Nephron (organoid): Measurements from ENCODE around the gene GABRG3.
A peak's percentile ranks its signal among the peaks of the same experiment; 100 is the strongest.
"Not testable (repeated sequence)": the region's sequence is repeated elsewhere in the genome, so short reads cannot be mapped to it uniquely, and the experiment has no call there.

Source experiments
- H3K27ac Mint-ChIP-seq, 3 experiments: 2 replicates each; pipeline ENCODE4 v1.8.0; 2020; ENCODE audit warnings: mixed read lengths in 3 of 3, mild to moderate bottlenecking in 2 of 3, moderate library complexity in 1 of 3
- H3K27me3 Mint-ChIP-seq: 2 replicates; pipeline ENCODE4 v1.8.0; 2021; ENCODE audit warnings: low read depth, mild to moderate bottlenecking, moderate library complexity, mixed read lengths
- H3K36me3 Mint-ChIP-seq: 2 replicates; pipeline ENCODE4 v1.8.0; 2020; ENCODE audit warnings: low read depth, mixed read lengths
- H3K4me1 Mint-ChIP-seq: 2 replicates; pipeline ENCODE4 v1.8.0; 2020; ENCODE audit warnings: mixed read lengths
- H3K4me3 Mint-ChIP-seq, 3 experiments: 2 replicates each; pipeline ENCODE4 v1.8.0; 2020; ENCODE audit warnings: mild to moderate bottlenecking in 3 of 3, mixed read lengths in 3 of 3, moderate library complexity in 2 of 3
- H3K9me3 Mint-ChIP-seq: 2 replicates; pipeline ENCODE4 v1.8.0; 2020; ENCODE audit warnings: mixed read lengths
- CTCF ChIP-seq, 3 experiments: fragments of 200-600 bp; sonication (generic); IDR thresholded peaks; one replicate each; pipeline ENCODE4 v1.5.0; 2021; ENCODE audit warnings: antibody characterized with exemption in 3 of 3; ENCODE audit not compliant: unreplicated experiment in 3 of 3

GABRG3 gene

GRCh38 chr15:27361438-27361837 lies 390.5 kb downstream of the GABRG3 start:
- peak overlapping the region in 1 of 3 experiments; percentile 14 for H3K27ac Mint-ChIP-seq
- no peak for TF ChIP-seq CTCF (IDR thresholded peaks at IDR 0.05; ENCODE audit: unreplicated experiment in 3 of 3)
- no peak overlapping the region for H3K4me3 Mint-ChIP-seq
- no peaks in the 10 kb centered on the region for H3K9me3 Mint-ChIP-seq
- H3K4me1 Mint-ChIP-seq = no peaks in the 10 kb centered on the region
- H3K36me3 Mint-ChIP-seq = no peaks in the 10 kb centered on the region
- H3K27me3 Mint-ChIP-seq = no peaks in the 10 kb centered on the region

GRCh38 chr15:27365456-27365855 lies 394.5 kb downstream of the GABRG3 start:
- Mint-ChIP-seq H3K36me3 (no peaks in the 10 kb centered on the region), H3K27me3 (peaks cover 6% of the 10 kb centered on the region), H3K4me3 (no peak overlapping the region), H3K9me3 (no peaks in the 10 kb centered on the region), H3K27ac (peak overlapping the region in 1 of 3 experiments; percentile 1), H3K4me1 (no peaks in the 10 kb centered on the region)
- TF ChIP-seq CTCF (IDR thresholded peaks at IDR 0.05; ENCODE audit: unreplicated experiment in 3 of 3) = no peak

DNA sequence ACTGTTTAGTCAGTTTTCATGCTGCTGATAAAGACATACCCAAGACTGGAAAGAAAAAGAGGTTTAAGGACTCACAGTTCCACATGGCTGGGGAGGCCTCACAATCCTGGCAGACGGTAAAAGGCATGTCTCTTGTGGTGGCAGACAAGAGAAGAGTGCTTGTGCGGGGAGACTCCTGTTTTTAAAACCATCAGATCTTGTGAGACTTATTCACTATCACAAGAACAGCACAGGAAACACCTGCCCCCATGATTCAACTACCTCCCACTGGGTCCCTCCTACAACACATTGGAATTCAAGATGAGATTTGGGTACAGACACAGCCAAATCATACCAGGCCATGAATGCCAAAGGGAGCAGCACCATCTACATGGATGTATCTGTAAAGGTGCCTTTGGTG lies 406.4 kb downstream of the GABRG3 start:
- not testable (repeated sequence) for H3K27ac Mint-ChIP-seq, H3K4me3 Mint-ChIP-seq, H3K36me3 Mint-ChIP-seq, H3K9me3 Mint-ChIP-seq, H3K4me1 Mint-ChIP-seq, H3K27me3 Mint-ChIP-seq

DNA sequence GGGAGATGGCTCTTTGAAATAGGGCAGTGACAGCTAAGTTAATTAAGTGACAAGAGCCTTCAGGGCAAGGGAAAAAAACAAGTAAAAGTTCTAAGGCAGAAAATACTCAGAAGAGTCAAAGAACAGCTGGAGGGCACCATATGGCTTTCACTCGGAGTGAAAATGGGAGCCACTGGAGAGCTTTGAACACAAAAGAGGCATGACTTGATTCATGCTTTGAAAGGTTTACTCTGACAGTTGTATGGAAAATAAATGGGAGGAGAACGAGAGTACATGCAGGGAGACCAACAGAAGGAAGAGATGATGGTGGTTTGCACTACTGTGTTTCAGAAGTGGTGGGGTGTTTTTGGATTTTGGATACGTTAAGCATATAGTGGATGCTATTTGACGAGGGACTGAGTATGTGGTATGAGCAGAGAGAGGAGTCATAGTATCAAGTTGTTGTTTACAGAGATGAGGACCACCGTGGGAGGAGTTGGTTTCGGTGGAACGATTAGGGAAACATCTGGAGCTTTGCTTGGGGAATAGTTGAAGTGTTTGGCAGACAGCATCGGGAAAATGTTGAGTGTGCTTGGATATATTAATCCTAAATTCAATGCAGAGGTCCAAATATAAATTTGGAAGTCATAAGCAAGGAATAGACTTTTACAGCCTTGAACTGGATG lies 411.5 kb downstream of the GABRG3 start:
- H3K9me3 Mint-ChIP-seq = peaks cover 11% of the 10 kb centered on the region
- H3K27me3 Mint-ChIP-seq = no peaks in the 10 kb centered on the region
- H3K4me1 Mint-ChIP-seq = peaks cover 10% of the 10 kb centered on the region
- peak overlapping the region; percentile 0 to 54 (median 19) for H3K27ac Mint-ChIP-seq
- H3K36me3 Mint-ChIP-seq = peaks cover 4% of the 10 kb centered on the region
- no peak for TF ChIP-seq CTCF (IDR thresholded peaks at IDR 0.05; ENCODE audit: unreplicated experiment in 3 of 3)
- H3K4me3 Mint-ChIP-seq = no peak overlapping the region

GRCh38 chr15:27383726-27384125 lies 412.7 kb downstream of the GABRG3 start:
- no peak for TF ChIP-seq CTCF (IDR thresholded peaks at IDR 0.05; ENCODE audit: unreplicated experiment in 3 of 3)
- Mint-ChIP-seq H3K27ac (no peak overlapping the region), H3K9me3 (peaks cover 11% of the 10 kb centered on the region), H3K4me1 (peaks cover 10% of the 10 kb centered on the region), H3K4me3 (no peak overlapping the region), H3K27me3 (no peaks in the 10 kb centered on the region), H3K36me3 (peaks cover 4% of the 10 kb centered on the region)

- TF ChIP-seq CTCF (IDR thresholded peaks at IDR 0.05; ENCODE audit: unreplicated experiment in 3 of 3) = no peak
- H3K36me3 Mint-ChIP-seq = no peaks in the 10 kb centered on the region
- H3K27ac Mint-ChIP-seq = no peak overlapping the region
- no peaks in the 10 kb centered on the region for H3K27me3 Mint-ChIP-seq
- peaks cover 13% of the 10 kb centered on the region for H3K9me3 Mint-ChIP-seq
- H3K4me1 Mint-ChIP-seq = no peaks in the 10 kb centered on the region
- H3K4me3 Mint-ChIP-seq = no peak overlapping the region
Observed at GRCh38 chr15:27392163-27392562, 421.2 kb downstream of the GABRG3 start.
